Activated naive CD4-positive, alpha-beta T cell treated with anti-CD3 and anti-CD28 coated beads, Interleukin-2, amount 10 ng/mL, durations not matched to agents 7 days and 5 days (primary cell): Measurements from ENCODE around the gene MAGT1.
A peak's percentile ranks its signal among the peaks of the same experiment; 100 is the strongest.
"Not testable (repeated sequence)": the region's sequence is repeated elsewhere in the genome, so short reads cannot be mapped to it uniquely, and the experiment has no call there.

Experiments
- CTCF ChIA-PET: fragments of 350-600 bp; sonication (Branson Sonifier 250); formaldehyde crosslinking; loops from one replicate; lab custom pipeline; 2021; ENCODE audit warnings: antibody characterized with exemption; lab: Charles Lee
- DNase-seq: peaks from one replicate; pipeline ENCODE4 v3.0.0-alpha.2; 2020
- H3K27ac Mint-ChIP-seq: one replicate; pipeline ENCODE4 v1.8.0; 2021; ENCODE audit warnings: mild to moderate bottlenecking, moderate library complexity, mixed read lengths
- H3K27me3 Mint-ChIP-seq: one replicate; pipeline ENCODE4 v1.8.0; 2021; ENCODE audit warnings: mild to moderate bottlenecking, mixed read lengths
- H3K36me3 Mint-ChIP-seq: one replicate; pipeline ENCODE4 v1.8.0; 2021; ENCODE audit warnings: mixed read lengths
- H3K4me1 Mint-ChIP-seq: one replicate; pipeline ENCODE4 v1.8.0; 2021; ENCODE audit warnings: mixed read lengths
- H3K4me3 Mint-ChIP-seq: one replicate; pipeline ENCODE4 v1.8.0; 2021; ENCODE audit warnings: mild to moderate bottlenecking, moderate library complexity, mixed read lengths
- H3K9me3 Mint-ChIP-seq: one replicate; pipeline ENCODE4 v1.8.0; 2021; ENCODE audit warnings: mixed read lengths

MAGT1 gene

GRCh38 chrX:77910108-77910840 is 15.0 kb upstream of the MAGT1 start, which contains the start of gene ATP7A:
TSS of gene ATP7A (plus strand) at chrX:77910693. CDS start at chrX:77971642, 60,949 bp downstream.
- Mint-ChIP-seq H3K4me3 (peak within 1 kb of the TSS; percentile 97), H3K9me3 (no peaks in the 10 kb centered on the region), H3K36me3 (peaks cover 2% of the 10 kb centered on the region), H3K4me1 (peaks cover 13% of the 10 kb centered on the region), H3K27ac (peak within 1 kb of the TSS; percentile 97), H3K27me3 (no peaks in the 10 kb centered on the region)
- CTCF ChIA-PET, result interaction anchor here (1.9 to 4.3 kb wide), 2 partner anchors 11 to 115 kb away, joined by 9 to 21 read pairs; partner anchors contain the start of gene COX7B
- peak; percentile 94 for DNase-seq

GRCh38 chrX:77901506-77901905 is 6.3 kb upstream of the MAGT1 start:
- no peaks in the 10 kb centered on the region for H3K9me3 Mint-ChIP-seq
- peak overlapping the region; percentile 96 for H3K4me3 Mint-ChIP-seq
- H3K36me3 Mint-ChIP-seq, result peaks cover 28% of the 10 kb centered on the region
- CTCF ChIA-PET, result interaction anchor here (1.1 kb wide), 1 partner anchor 124 kb away, joined by 3 read pairs; no protein-coding TSS in a partner anchor
- H3K27ac Mint-ChIP-seq, result peak overlapping the region; percentile 73
- no peak for DNase-seq
- H3K4me1 Mint-ChIP-seq, result peaks cover 26% of the 10 kb centered on the region
- no peaks in the 10 kb centered on the region for H3K27me3 Mint-ChIP-seq

GRCh38 chrX:77900688-77901087 is 5.5 kb upstream of the MAGT1 start:
- Mint-ChIP-seq H3K27me3 (no peaks in the 10 kb centered on the region), H3K27ac (peak overlapping the region; percentile 99), H3K4me1 (peaks cover 29% of the 10 kb centered on the region), H3K9me3 (no peaks in the 10 kb centered on the region), H3K4me3 (peak overlapping the region; percentile 96), H3K36me3 (peaks cover 28% of the 10 kb centered on the region)
- CTCF ChIA-PET, result interaction anchor here (1.1 to 2.4 kb wide), 2 partner anchors 10 to 125 kb away, joined by 3 to 9 read pairs; partner anchors contain the start of gene ATP7A
- no peak for DNase-seq

- Mint-ChIP-seq H3K27me3 (no peaks in the 10 kb centered on the region), H3K4me3 (peak within 1 kb of the TSS; percentile 96), H3K9me3 (no peaks in the 10 kb centered on the region), H3K4me1 (peaks cover 30% of the 10 kb centered on the region), H3K27ac (peak within 1 kb of the TSS; percentile 99), H3K36me3 (peaks cover 25% of the 10 kb centered on the region)
- DNase-seq, result peak; percentile 73
- CTCF ChIA-PET, result interaction anchor here (0.7 to 2.4 kb wide), 7 partner anchors 10 to 1344 kb away, joined by 3 to 9 read pairs (median 3); partner anchors contain the start of genes ATP7A and FGF16
Measured at GRCh38 chrX:77899081-77899828, 4.0 kb upstream of the MAGT1 start, which contains the start of gene COX7B. TSS of gene COX7B (plus strand) at chrX:77899468. CDS start at chrX:77899554, 86 bp downstream.

- Mint-ChIP-seq H3K9me3 (no peaks in the 10 kb centered on the region), H3K27me3 (no peaks in the 10 kb centered on the region), H3K4me3 (peak overlapping the region; percentile 93), H3K27ac (peak overlapping the region; percentile 100), H3K36me3 (peaks cover 16% of the 10 kb centered on the region), H3K4me1 (peaks cover 23% of the 10 kb centered on the region)
- DNase-seq, result no peak
- CTCF ChIA-PET, result no interaction called here
Measured at GRCh38 chrX:77893713-77894112, 1.5 kb downstream of the MAGT1 start.

- Mint-ChIP-seq H3K27me3 (no peaks in the 10 kb centered on the region), H3K27ac (no peak overlapping the region), H3K36me3 (peaks cover 16% of the 10 kb centered on the region), H3K4me1 (peaks cover 21% of the 10 kb centered on the region), H3K9me3 (no peaks in the 10 kb centered on the region), H3K4me3 (peak overlapping the region; percentile 54)
- CTCF ChIA-PET, result no interaction called here
- DNase-seq, result no peak
Measured at GRCh38 chrX:77892887-77893286, 2.3 kb downstream of the MAGT1 start.

- H3K27me3 Mint-ChIP-seq, H3K36me3 Mint-ChIP-seq, CTCF ChIA-PET, H3K4me3 Mint-ChIP-seq, H3K4me1 Mint-ChIP-seq, H3K9me3 Mint-ChIP-seq, H3K27ac Mint-ChIP-seq, DNase-seq: not testable (repeated sequence)
Measured at GRCh38 chrX:77881418-77881817, 13.8 kb downstream of the MAGT1 start.

- Mint-ChIP-seq H3K4me3 (no peak overlapping the region), H3K27ac (no peak overlapping the region), H3K27me3 (no peaks in the 10 kb centered on the region), H3K36me3 (peaks cover 15% of the 10 kb centered on the region), H3K4me1 (peaks cover 2% of the 10 kb centered on the region), H3K9me3 (no peaks in the 10 kb centered on the region)
- no peak for DNase-seq
- CTCF ChIA-PET, result no interaction called here
Measured at GRCh38 chrX:77875372-77875771, 19.9 kb downstream of the MAGT1 start.

GRCh38 chrX:77831544-77831943 is 63.7 kb downstream of the MAGT1 start:
- CTCF ChIA-PET, H3K4me1 Mint-ChIP-seq, DNase-seq, H3K9me3 Mint-ChIP-seq, H3K27ac Mint-ChIP-seq, H3K4me3 Mint-ChIP-seq, H3K27me3 Mint-ChIP-seq: not testable (repeated sequence)
- H3K36me3 Mint-ChIP-seq, result peaks cover 21% of the 10 kb centered on the region

- H3K27ac Mint-ChIP-seq, CTCF ChIA-PET, H3K4me1 Mint-ChIP-seq, H3K27me3 Mint-ChIP-seq, H3K4me3 Mint-ChIP-seq, DNase-seq: not testable (repeated sequence)
- peaks cover 32% of the 10 kb centered on the region for H3K36me3 Mint-ChIP-seq
- H3K9me3 Mint-ChIP-seq, result peaks cover 11% of the 10 kb centered on the region
Measured at GRCh38 chrX:77821989-77822388, 73.2 kb downstream of the MAGT1 start.

GRCh38 chrX:77820091-77820727 is 75.0 kb downstream of the MAGT1 start:
- H3K4me1 Mint-ChIP-seq, result no peaks in the 10 kb centered on the region
- peaks cover 21% of the 10 kb centered on the region for H3K36me3 Mint-ChIP-seq
- DNase-seq, result no peak
- H3K27ac Mint-ChIP-seq, result no peak overlapping the region
- CTCF ChIA-PET, result no interaction called here
- no peaks in the 10 kb centered on the region for H3K27me3 Mint-ChIP-seq
- H3K4me3 Mint-ChIP-seq, result no peak overlapping the region
- H3K9me3 Mint-ChIP-seq, result peaks cover 10% of the 10 kb centered on the region

- no peak overlapping the region for H3K4me3 Mint-ChIP-seq
- no peaks in the 10 kb centered on the region for H3K4me1 Mint-ChIP-seq
- H3K9me3 Mint-ChIP-seq, result no peaks in the 10 kb centered on the region
- CTCF ChIA-PET, result no interaction called here
- H3K36me3 Mint-ChIP-seq, result no peaks in the 10 kb centered on the region
- no peak for DNase-seq
- no peak overlapping the region for H3K27ac Mint-ChIP-seq
- H3K27me3 Mint-ChIP-seq, result no peaks in the 10 kb centered on the region
Measured at GRCh38 chrX:77814210-77814609, 81.0 kb downstream of the MAGT1 start.

GRCh38 chrX:77802201-77802600 is 93.0 kb downstream of the MAGT1 start:
- H3K27ac Mint-ChIP-seq, result no peak overlapping the region
- CTCF ChIA-PET, result no interaction called here
- peaks cover 2% of the 10 kb centered on the region for H3K9me3 Mint-ChIP-seq
- H3K4me1 Mint-ChIP-seq, result no peaks in the 10 kb centered on the region
- H3K36me3 Mint-ChIP-seq, result no peaks in the 10 kb centered on the region
- DNase-seq, result no peak
- no peaks in the 10 kb centered on the region for H3K27me3 Mint-ChIP-seq
- no peak overlapping the region for H3K4me3 Mint-ChIP-seq

GRCh38 chrX:77795124-77795523 is 100.1 kb downstream of the MAGT1 start:
- no peaks in the 10 kb centered on the region for H3K4me1 Mint-ChIP-seq
- no peaks in the 10 kb centered on the region for H3K27me3 Mint-ChIP-seq

More at GRCh38 chrX:77795124-77795523, 100.1 kb downstream of the MAGT1 start:
- CTCF ChIA-PET, result no interaction called here
- Mint-ChIP-seq H3K9me3 (no peaks in the 10 kb centered on the region), H3K4me3 (no peak overlapping the region), H3K27ac (no peak overlapping the region), H3K36me3 (no peaks in the 10 kb centered on the region)
- DNase-seq, result no peak
